ENCODE results near the gene ADCK2.
A peak's percentile ranks its signal among the peaks of the same experiment; 100 is the strongest.

Gene ADCK2

GRCh38 chr7:140646931-140647647 is 25.7 kb upstream of the ADCK2 start:
- DNase-seq (ENCODE audit: low spot score) (no peak), ATAC-seq (ENCODE audit: low read depth) (peak; percentile 68)
- Histone ChIP-seq H3K4me1 (ENCODE audit: insufficient read depth, poor library complexity, severe bottlenecking) (peaks cover 21% of the 10 kb centered on the region), H3K9me3 (ENCODE audit: severe bottlenecking) (no peaks in the 10 kb centered on the region), H3K4me3 (ENCODE audit: severe bottlenecking) (no peak overlapping the region), H3K27ac (ENCODE audit: poor library complexity, severe bottlenecking) (no peak overlapping the region), H3K36me3 (ENCODE audit: low read depth) (no peaks in the 10 kb centered on the region), H3K27me3 (ENCODE audit: insufficient read depth, poor library complexity, severe bottlenecking) (no peaks in the 10 kb centered on the region)
- peak; percentile 67 for TF ChIP-seq CTCF (IDR thresholded peaks at IDR 0.05; ENCODE audit: poor library complexity, severe bottlenecking)

- TF ChIP-seq CTCF (IDR thresholded peaks at IDR 0.05; ENCODE audit: poor library complexity, severe bottlenecking), result no peak
- Histone ChIP-seq H3K27ac (ENCODE audit: poor library complexity, severe bottlenecking) (peak overlapping the region; percentile 73), H3K4me3 (ENCODE audit: severe bottlenecking) (no peak overlapping the region), H3K9me3 (ENCODE audit: severe bottlenecking) (no peaks in the 10 kb centered on the region), H3K36me3 (ENCODE audit: low read depth) (no peaks in the 10 kb centered on the region), H3K4me1 (ENCODE audit: insufficient read depth, poor library complexity, severe bottlenecking) (peaks cover 21% of the 10 kb centered on the region), H3K27me3 (ENCODE audit: insufficient read depth, poor library complexity, severe bottlenecking) (no peaks in the 10 kb centered on the region)
- DNase-seq (ENCODE audit: low spot score) (no peak), ATAC-seq (ENCODE audit: low read depth) (peak; percentile 77)
Observed at GRCh38 chr7:140649556-140650205, 23.1 kb upstream of the ADCK2 start.

GRCh38 chr7:140650367-140650766 is 22.4 kb upstream of the ADCK2 start:
- H3K9me3 ChIP-seq (ENCODE audit: severe bottlenecking), result no peaks in the 10 kb centered on the region
- no peak overlapping the region for H3K4me3 ChIP-seq (ENCODE audit: severe bottlenecking)
- DNase-seq (ENCODE audit: low spot score), result no peak
- TF ChIP-seq CTCF (IDR thresholded peaks at IDR 0.05; ENCODE audit: poor library complexity, severe bottlenecking), result no peak
- no peak for ATAC-seq (ENCODE audit: low read depth)
- H3K36me3 ChIP-seq (ENCODE audit: low read depth), result no peaks in the 10 kb centered on the region
- peak overlapping the region; percentile 73 for H3K27ac ChIP-seq (ENCODE audit: poor library complexity, severe bottlenecking)
- peaks cover 21% of the 10 kb centered on the region for H3K4me1 ChIP-seq (ENCODE audit: insufficient read depth, poor library complexity, severe bottlenecking)
- H3K27me3 ChIP-seq (ENCODE audit: insufficient read depth, poor library complexity, severe bottlenecking), result no peaks in the 10 kb centered on the region

GRCh38 chr7:140653319-140654108 is 19.2 kb upstream of the ADCK2 start:
- DNase-seq (ENCODE audit: low spot score), result no peak
- H3K4me3 ChIP-seq (ENCODE audit: severe bottlenecking), result no peak overlapping the region
- no peaks in the 10 kb centered on the region for H3K36me3 ChIP-seq (ENCODE audit: low read depth)
- H3K4me1 ChIP-seq (ENCODE audit: insufficient read depth, poor library complexity, severe bottlenecking), result peaks cover 21% of the 10 kb centered on the region
- no peak overlapping the region for H3K27ac ChIP-seq (ENCODE audit: poor library complexity, severe bottlenecking)
- H3K9me3 ChIP-seq (ENCODE audit: severe bottlenecking), result no peaks in the 10 kb centered on the region
- ATAC-seq (ENCODE audit: low read depth), result peak; percentile 57
- peak; percentile 93 for TF ChIP-seq CTCF (IDR thresholded peaks at IDR 0.05; ENCODE audit: poor library complexity, severe bottlenecking)
- H3K27me3 ChIP-seq (ENCODE audit: insufficient read depth, poor library complexity, severe bottlenecking), result no peaks in the 10 kb centered on the region
